ENCODE measurements around the gene MIF4GD.
"Not testable (repeated sequence)": the region's sequence is repeated elsewhere in the genome, so short reads cannot be mapped to it uniquely, and the experiment has no call there.

The MIF4GD gene

DNA sequence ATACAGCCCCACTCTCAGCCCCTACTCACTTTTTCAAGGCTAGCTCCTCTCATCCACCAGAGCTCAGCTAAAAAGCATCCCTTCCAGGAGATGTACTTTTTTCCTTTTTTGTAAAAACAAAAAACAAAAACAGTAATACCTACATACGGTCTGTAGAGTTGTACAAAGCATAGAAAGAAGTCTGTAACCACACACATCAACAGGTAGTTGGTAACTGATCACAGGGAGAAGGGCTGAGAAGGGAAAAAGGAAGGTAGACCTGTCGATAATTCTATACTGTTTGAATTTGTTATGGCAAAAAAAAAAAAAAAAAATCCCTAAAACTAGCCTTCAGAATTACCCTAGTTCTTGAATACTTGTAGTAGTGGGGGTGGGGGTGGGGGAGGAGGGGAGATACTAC lies 17.3 kb upstream of the MIF4GD start:
- DNase-seq (ENCODE audit: low read depth): no peak

DNA sequence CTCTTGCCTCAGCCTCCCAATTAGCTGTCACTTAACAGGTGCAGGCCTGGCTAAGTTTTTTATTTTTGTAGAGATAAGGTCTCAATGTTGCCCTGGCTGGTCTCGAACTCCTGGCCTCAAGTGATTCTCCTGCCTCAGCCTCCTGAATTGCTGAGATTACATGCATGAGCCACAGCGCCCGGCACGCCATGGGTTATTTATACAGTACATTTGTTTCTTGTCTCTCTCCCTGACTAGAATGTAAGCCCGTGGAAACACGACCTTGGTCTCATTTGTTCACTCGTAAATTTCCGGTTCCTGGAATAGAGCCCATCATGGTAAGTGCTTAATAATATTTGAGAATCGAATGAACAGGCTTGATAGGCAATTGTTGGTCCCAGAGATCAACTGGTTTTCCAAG lies 16.2 kb upstream of the MIF4GD start:
- DNase-seq (ENCODE audit: low read depth): no peak

DNA sequence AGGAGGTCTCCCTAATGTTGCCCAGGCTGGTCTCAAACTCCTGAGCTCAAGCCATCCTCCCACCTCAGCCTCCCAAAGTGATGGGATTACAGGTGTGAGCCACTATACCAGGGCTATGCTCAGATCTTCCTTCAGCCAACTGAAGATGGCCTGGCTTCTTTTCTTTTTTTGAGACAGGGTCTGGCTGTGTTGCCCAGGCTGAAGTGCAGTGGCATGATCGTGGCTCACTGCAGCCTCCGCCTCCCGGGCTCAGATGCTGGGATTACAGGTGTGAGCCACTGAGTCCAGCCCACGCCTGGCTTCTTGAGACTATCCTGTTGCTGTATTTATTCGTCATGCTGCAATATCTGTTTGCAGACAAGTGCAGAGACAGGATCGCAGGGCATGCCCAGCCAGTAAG lies 14.1 kb upstream of the MIF4GD start:
- DNase-seq (ENCODE audit: low read depth): no peak

DNA sequence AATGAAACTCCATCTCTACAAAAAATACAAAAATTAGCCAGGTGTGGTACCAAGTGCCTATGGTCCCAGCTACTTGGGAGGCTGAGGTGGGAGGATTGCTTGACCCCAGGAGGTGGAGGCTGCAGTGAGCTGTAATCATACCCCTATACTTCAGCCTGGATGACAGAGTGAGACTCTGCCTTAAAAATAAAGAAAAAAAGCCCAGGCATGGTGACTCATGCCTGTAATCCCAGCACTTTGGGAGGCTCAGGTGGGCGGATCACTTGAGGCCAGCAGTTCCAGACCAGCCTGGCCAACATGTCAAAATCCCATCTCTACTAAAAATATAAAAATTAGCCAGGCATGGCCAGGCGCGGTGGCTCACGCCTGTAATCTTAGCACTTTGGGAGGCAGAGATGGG lies 9.2 kb upstream of the MIF4GD start:
- not testable (repeated sequence) for DNase-seq (ENCODE audit: low read depth)

DNA sequence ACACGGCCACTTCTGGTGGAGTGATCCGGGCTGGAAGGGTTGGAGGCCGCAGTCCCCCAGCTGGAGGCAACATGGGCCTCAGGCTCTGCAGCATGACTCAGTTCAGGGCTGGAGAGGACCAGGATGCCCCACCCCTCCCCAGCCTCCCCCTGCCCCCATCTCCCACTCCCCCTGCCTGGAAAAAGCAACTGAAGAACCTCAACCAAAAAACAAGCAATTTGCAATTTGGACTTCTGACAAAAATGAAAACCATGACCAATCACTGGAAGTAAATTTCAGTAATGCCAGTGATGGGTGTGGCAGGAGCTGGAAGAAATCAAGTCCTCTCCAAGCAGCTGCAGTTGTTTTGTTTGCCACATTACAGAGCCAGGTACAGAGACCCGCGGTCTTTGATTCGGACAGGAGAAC lies 6.6 kb upstream of the MIF4GD start:
- DNase-seq (ENCODE audit: low read depth): no peak

DNA sequence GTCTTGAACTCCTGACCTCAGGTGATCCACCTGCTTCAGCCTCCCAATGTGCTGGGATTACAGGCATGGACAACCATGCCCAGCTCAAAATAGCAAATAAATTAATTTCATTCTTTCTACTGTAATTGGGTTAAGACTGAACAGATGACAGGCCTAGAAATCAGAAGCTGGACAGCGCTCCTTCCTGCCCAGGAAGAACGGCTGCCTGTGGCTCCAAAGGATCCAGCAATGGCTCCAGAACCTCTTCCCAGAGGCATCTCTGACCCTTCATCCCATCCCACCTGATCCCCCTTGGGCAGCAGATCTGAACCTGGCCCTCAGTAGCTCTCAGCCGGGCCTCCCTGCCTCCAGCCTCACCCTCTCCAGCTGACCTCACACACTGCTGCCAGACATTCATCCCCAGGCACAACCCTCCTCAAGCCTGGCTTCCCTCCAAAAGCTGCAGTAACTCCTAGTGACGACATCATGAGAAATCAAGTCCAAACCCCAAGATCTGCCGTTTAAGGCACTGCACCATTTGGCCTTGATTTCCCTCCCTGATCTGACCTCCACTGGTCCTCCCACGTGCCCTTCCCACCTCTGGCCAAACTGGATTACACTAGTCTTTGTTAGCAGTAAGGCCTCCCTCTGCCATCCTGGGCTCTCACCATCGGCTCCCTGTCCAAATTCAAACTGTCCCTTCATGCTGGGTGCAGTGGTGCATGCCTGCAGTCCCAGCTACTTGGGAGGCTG lies 3.1 kb upstream of the MIF4GD start:
- DNase-seq (ENCODE audit: low read depth): no peak

DNA sequence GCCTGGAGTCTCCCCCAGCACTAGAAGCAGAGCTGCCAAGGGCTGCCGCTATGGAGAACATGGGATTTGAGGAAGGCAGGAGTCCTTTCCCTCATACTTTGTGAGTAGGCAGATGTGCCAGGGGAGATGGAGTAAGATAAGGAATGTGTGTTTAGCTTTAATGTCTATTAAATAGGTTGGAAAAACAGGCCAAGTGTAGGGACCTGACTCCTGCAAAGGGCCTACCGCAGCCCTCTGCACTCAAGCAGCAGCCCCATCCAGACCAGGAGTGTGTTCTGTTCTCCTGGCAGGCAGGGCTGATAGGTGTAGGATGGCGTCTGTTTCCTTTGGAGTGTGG lies 1.8 kb upstream of the MIF4GD start:
- DNase-seq (ENCODE audit: low read depth): no peak

DNA sequence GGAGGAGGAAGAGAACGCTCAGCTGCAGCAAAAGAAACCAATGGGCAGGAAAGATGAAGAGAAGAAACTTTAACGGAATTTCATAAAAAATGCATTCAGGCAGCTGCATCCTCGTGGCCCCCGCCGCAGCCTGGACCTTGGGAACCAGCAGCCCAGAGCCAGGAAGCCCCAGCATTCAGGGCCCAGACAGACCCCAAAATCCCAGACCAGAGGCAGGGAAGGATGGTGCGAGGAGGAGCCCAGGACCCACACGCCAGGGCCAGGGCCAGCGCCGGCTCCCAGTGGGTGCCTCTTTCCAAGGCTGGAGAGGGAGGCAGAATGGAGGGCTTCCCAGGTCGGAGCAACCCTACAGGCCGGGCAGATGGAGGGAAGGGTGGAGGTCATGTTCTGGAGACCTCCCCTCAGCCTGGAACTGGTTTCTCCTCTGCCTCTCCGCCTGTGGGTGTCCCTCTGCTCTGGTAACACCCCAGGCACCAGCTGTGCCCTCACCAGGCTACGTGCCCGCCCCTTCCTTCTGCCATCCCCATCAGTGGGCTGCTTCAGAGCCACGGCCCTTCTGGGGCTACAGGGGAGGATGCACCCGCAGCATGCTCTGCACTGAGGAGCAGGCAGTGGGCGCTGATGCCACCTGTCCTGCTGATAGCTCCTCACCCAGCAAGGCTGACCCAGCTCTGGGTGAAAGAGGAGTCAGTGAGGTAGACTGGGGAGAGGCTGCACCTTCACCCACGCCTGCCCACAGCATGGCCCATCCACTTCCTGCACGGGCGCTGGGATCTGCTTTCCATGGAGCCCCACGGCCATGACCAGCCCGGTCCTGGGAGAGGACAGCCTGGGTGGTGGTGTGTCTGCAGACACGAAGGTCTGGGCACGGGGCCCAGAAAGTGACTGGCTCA lies 1.2 kb upstream of the MIF4GD start:
- DNase-seq (ENCODE audit: low read depth): peak; percentile 4

DNA sequence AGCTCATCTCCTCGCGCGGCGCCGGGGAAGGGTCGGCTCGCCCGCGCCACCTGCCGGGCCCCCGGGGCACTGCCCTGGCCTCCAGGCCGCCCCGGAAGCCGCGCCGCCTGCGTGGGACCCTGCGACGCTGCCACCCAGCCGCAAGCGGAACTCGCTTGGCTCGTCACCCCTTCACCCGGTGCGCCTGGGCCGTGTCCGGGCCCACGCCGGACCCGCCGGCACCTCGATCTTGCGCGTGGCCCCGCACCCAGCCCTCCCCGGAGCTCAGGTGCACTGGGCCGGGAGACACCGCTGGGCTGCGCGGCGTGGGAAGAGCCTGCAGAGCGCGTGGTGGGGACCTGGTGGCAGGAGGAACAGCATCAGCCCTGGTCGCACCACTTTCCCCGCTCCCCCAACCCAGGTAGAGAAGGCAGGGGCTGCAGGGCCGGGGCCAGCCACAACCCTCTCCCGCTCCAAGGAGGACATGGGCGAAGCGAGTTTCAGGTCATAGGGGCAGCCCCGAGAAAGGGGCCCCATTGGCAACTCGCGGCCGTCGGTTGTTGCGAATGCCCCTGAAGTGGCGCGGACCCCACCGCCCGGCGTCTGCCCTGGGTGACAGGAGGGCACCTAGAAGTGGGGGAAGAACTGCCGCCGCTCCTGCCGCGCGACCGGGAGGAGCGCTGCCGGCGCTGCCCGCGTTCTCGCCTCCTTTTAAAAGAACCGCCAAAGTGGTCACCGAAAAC lies 363 bp upstream of the MIF4GD start:
- peak; percentile 87 for DNase-seq (ENCODE audit: low read depth)

DNA sequence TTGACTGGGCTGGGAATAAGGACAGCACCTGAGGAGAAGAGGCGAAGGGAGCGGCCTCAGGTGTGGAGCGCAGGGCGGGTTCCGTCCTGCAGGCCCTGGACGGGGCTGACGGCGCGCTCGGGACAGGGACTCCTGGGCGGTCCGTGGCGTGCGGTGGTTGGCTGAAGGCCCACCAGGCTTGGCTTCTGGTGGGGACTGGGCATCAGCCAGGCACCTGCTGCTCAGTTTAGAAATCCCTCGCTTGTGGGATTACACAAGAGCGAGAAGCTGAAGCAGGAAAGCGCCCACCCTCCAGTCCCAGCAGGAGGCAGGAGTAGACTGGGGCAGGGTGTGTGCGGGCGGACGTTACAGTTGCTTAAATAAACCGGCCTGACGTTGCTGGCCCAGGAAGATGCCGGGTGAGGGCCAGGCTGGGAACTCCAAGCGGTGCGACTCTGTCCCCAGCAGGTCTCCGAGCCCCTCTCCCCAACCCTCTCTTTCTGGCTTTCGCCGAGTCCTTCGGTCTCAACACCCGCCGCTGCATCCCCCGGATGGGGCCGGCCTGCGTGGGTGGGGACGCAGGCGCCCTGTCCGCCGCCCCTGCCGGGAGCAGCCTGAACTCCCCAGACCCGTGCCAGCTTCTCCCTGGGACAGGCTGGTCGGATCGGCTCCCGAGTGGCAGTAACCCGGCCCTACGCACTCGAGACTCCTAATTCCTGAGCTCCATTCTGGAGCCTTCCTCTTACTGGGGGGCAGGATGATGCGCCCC lies 639 bp downstream of the MIF4GD start:
- DNase-seq (ENCODE audit: low read depth): peak; percentile 45

DNA sequence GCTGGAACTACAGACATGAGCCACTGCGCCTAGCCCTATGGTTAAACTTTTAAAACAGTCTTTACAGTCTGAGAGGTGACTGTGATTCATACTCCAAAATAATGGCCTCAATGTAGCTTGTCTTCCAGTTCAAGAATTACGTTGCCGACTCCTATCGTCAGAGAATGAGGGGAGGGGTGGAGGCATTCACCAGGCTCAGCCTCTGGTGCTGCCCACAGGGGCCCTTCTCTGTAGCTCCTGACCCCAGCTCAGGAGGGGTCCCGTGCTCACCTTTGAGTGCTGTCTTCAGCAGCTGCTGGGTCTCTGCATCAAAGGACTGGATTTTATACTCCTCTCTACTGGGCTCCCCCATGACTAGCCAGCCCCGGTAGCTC lies 1.2 kb downstream of the MIF4GD start:
- no peak for DNase-seq (ENCODE audit: low read depth)

DNA sequence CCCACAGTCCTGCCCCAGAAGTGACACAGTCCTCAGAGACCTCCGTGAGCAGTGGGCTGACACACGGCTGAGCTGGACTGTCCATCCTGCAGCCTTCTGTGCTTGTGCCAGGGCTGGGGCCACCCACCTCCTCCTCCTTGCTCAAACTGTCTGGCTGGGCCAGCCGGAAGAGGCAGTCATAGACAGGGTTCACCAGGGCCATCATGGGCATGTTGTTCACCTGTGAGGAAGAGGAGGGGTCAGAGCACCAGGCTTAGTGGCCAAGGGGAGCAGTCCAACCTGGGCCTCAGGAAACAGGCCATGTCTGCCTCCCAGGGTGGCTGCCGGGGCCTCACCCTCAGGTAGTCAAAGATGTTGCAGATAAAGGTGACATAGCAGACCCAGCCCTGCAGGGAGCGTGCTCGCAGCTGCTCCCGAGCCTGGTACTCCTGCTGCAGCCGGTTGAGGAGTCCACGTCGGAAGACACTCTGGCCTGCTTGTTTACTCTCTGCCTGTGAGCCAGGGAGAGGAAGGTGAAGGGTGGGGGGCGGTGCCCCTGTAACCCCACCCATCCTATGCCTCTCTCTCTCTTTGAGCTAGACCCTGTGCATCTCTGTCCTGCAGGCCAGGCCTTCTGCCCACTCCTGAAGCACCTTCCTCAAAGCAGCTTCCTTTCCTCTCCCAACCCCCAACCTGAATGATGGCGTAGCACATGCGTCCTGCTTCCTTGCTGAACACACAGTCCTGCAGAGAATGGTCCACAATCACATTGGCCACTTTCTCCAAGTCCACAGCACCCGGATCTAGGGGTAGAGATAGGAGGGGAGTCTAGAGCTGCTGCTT lies 3.4 kb downstream of the MIF4GD start:
- DNase-seq (ENCODE audit: low read depth): no peak

DNA sequence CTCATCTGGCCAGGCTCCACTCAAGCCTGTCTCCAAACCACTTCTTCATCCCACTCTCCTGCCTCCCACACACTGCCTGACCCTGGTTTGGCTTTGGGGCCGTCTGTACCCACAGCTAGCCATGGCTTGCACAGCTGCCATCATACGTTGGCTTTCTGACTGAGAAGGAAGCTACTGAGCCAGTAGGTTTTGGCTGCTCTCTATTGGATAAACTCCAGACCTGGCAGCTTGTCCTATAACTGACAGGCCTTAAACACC lies 3.9 kb downstream of the MIF4GD start:
- no peak for DNase-seq (ENCODE audit: low read depth)

DNA sequence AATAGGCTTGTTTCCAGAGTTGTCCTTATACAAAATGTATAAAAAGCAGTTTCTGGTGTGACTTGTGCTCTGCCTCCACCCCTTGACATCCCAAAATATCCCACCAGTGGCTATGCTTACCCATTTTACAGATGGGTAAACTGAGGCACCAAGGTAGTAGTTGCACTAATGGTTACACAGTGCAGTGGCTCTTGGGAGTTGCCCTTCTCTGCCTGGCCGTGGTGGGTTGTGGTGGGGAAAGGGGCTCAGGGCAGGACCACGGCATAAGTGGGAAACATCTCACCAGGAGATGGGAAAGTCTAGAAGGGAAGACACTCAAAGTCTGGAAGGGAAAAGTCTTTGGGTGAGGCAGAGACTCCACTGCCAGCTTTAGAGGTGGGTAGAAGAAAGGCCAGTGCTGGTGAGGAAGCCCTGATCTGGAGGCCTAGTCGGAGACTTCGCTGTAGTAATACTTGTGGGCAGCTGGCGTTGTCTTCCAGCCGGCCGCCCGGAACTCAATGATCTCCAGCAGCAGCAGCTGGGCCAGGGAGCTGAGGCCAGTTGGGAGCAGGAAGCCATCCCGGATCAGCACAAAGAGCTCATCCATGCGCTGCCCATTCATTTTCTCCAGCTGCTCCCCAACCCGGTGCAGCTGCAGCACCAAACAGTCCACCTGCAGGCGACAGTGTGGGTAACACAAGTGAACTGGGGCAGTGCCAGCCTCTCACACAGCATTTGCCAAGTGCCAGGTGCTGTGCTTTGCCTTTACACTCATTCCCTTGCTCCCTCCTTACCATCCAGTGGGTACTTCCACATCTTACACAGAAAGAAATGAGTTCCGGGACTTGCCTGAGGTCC lies 4.5 kb downstream of the MIF4GD start:
- no peak for DNase-seq (ENCODE audit: low read depth)

DNA sequence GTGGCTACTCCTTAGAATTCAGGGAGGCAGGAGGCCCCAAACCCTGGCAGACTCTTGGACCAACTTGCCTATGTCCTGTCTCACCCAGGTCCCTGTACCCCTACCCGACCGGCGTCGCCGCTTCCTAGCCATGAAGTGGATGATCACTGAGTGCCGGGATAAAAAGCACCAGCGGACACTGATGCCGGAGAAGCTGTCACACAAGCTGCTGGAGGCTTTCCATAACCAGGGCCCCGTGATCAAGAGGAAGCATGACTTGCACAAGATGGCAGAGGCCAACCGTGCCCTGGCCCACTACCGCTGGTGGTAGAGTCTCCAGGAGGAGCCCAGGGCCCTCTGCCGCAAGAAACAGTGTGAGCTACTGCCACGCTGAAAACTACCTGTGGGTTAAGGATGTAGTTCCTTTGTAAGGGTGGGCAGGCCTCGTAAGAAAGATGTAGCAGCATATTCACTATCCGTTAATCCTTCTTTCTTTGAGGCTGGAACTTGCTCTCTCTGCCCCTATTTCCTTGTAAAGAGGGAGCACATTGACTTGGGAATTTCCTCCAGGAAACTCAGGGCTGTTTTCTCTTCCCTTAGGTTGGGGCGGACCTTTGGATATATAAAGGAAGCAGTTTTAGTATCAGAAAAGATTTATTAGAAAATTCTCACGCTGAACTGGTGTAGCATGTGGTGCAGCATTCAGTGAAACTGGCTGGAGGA lies 5.3 kb downstream of the MIF4GD start:
- no peak for DNase-seq (ENCODE audit: low read depth)

DNA sequence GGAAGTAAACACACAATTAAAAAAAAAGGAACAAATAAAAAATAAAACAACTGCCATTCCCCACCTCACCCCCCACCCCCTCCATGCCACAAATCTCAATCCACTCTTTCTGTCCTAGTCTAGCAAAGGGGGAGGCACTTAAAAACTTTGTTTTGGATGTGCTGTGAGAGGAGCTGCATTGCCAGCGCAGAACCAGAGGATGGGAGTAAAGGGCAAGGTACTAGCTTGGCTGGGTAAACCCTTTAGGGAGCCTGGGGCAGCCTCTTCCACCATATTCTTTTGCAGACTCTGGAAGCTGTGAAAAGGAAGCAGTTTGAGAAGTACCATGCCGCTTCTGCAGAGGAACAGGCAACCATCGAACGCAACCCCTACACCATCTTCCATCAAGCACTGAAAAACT lies 8.0 kb downstream of the MIF4GD start:
- no peak for DNase-seq (ENCODE audit: low read depth)

DNA sequence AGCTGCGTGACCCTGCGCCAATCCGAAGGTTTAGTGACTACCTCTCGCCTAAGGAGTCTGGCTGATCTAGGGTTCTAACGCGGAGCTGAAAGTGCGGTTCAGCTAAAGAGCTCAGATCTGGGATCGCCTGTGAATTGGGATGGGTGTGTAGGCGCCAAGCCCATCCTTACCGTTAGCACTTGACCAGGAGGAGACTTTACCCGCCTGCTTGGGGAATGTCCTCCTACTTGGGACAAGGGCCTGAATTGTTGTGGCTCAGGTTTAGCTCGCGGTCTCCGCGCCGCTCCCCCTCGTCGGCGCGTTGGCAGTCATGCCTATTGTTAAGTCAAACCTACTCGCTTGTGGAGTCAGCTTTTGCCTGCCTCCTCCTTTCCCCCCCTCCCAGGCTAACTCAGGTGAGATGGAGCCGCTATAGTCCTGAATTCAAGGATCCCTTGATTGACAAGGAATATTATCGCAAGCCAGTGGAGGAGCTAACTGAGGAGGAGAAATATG lies 8.9 kb downstream of the MIF4GD start:
- no peak for DNase-seq (ENCODE audit: low read depth)

DNA sequence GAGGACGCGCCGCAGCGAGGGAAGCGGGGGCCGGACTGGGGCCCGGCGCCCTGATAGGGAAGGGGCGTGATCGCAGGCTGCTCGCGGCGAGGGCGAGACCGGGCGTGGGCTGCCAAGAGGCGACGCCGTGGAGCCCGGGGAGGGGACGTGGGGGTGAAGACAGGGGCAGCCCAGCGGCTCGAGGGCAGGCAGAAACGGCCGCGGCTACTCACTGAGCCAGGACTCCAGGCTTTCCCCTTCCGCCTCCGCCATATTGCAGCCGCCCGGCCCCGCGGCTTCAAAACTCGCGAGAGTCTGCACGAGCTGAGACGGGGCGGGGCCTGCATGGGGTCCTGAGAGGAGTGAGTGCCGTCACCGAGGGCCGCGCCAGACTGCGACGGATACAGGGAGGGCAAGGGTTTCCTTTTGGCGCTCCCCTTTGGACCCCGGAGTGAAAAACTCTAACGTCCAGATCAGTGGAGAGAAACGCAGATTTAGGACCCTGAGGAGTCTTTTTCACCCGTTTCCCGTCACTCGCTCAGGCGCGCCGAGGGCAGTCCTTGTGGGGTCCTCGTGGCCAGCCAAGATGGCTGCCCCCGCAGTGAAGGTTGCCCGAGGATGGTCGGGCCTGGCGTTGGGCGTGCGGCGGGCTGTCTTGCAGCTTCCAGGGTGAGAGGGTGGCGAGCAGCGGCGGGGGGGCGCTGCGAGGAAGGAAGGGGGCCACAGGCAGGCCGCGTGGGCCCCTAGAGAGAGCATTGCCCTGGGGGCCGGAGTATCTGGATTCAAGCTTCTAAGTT lies 9.5 kb downstream of the MIF4GD start, which contains the start of the genes GGA3 and MRPS7:
GGA3 (minus strand) TSS at position 271 of the 776 bp plus-strand sequence; CDS start at position 252, 19 bp downstream.
MRPS7 (plus strand) TSS at position 544 of the 776 bp plus-strand sequence; CDS start at position 566, 22 bp downstream.
- DNase-seq (ENCODE audit: low read depth): peak; percentile 91

All from stimulated activated CD8-positive, alpha-beta memory T cell treated with anti-CD3 and anti-CD28 coated beads, Interleukin-12 subunit alpha, Interleukin-12 subunit beta, amount 100 ng/mL, for 4 hours (primary cell).